HG03432 (cell line): ENCODE data around the gene BICDL1.
"Not testable (repeated sequence)": the region's sequence is repeated elsewhere in the genome, so short reads cannot be mapped to it uniquely, and the experiment has no call there.

Experiments
- ATAC-seq: cut with Tn5 transposase; IDR thresholded peaks from one replicate; pipeline ENCODE4 v1.9.1; 2021; ENCODE audit warnings: mild to moderate bottlenecking, moderate library complexity; ENCODE audit not compliant: unreplicated experiment

The BICDL1 gene, protein sequence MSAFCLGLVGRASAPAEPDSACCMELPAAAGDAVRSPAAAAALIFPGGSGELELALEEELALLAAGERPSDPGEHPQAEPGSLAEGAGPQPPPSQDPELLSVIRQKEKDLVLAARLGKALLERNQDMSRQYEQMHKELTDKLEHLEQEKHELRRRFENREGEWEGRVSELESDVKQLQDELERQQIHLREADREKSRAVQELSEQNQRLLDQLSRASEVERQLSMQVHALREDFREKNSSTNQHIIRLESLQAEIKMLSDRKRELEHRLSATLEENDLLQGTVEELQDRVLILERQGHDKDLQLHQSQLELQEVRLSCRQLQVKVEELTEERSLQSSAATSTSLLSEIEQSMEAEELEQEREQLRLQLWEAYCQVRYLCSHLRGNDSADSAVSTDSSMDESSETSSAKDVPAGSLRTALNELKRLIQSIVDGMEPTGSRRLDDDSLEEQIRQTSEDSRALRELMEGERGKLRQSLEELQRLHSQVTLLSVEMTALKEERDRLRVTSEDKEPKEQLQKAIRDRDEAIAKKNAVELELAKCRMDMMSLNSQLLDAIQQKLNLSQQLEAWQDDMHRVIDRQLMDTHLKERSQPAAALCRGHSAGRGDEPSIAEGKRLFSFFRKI

DNA sequence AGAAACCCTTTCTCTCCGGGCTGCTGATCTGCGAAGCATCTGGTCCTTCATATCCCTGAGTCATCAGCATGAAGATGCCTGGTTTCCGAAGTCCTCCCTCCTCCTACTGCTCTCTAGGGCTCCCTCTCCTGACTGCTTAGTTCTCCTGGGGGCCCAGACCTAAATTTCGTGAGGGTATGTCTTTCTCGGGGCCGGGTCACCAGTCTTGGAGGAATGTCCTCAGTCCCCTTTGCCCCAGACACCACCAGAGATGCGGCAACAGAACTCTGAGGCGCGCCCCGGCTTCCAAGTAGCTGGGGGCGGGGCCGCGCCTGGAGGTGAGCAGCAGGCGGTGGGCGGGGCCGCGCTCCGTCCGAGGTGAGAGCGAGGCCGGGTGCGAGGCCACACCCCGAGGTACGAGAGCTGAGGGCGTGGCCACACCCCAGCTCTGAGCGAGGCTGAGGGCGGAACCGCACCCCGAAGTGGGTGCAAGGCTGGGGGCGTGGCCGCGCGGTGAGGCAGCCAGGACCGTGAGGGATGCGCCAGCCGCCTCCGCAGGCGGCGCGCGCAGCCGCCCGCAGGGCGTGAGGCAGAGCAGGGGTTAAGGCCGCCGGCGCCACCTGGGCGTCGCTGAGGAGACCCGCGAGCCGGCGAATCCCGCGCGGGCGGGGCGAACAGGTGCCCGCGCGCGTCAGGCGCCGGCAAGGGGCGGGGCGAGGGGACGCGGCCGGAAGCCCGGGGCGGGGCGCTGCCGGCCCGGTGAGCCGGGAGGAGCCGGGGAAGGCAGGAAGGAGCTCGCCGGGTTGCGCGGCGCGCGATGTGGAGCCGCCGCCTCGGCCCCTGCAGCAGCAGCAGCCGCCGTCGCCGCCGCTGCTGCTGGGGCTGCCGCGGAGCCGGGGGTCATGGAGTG, at the start of gene BICDL1:
Gene BICDL1 (plus strand): TSS at position 765 of the 889 bp plus-strand sequence. CDS start 633 bp downstream, outside the sequence.
- ATAC-seq: peak; percentile 81

DNA sequence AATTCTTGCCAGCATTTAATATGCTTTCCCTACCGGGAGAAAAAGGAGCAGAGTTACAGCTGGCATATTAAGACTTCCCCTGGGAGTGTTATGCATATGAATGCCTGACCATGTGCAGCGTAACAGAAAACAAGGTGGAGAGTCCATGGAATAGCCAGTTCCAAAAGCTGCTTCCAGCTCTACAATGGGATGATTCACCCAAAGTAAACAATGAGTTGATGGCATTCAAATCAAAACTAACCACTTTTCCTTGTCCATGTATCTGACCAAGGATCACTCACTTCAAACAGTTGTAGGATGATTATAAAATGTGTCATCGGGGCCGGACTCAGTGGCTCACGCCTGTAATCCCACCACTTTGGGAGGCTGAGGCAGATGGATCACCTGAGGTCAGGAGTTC, 48.1 kb upstream of the BICDL1 start:
- ATAC-seq: no peak

GRCh38 chr12:119942386-119942785, 46.6 kb upstream of the BICDL1 start:
- no peak for ATAC-seq

DNA sequence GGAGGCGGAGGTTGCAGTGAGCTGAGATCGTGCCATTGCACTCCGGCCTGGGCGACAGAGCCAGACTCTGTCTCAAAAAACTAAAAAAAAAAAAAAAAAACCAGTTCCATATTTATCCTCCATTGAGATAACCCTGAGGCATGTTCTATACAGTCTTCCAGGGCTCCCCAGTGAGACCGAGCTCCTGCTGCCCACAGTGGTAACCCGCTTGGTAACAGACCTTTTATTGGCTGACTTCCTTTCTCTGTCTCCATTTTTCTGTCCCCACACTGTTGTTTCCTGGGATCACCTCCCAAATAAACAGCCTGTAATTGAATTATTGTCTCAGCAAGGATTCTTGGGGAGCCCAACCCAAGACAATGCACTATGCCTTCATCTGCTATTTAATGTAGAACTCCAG, 42.8 kb upstream of the BICDL1 start:
- ATAC-seq: no peak

- ATAC-seq: no peak
These were observed 39.9 kb upstream of the BICDL1 start for GRCh38 chr12:119949145-119949544.

GRCh38 chr12:119949594-119949993, 39.4 kb upstream of the BICDL1 start:
- no peak for ATAC-seq

- ATAC-seq: no peak
These were observed 33.0 kb upstream of the BICDL1 start for GRCh38 chr12:119956047-119956446.

GRCh38 chr12:119957135-119957534, 31.9 kb upstream of the BICDL1 start:
- ATAC-seq: no peak

DNA sequence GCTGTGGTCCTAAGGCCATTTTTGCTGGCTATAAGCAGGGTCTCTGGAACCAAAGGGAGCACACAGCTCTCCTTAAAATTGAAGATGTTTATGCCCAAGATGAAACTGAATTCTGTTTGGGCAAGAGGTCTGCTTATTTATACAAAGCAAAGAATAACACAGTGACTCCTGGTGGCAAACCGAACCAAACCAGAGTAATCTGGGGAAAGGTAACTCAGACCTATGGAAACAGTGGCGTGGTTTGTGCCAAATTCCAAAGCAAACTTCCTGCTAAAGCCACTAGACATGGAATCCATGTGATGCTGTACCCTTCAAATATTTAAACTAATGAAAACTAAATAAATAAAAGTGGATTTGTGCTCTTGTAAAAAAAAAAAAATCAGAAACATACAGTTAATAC, 29.6 kb upstream of the BICDL1 start:
- no peak for ATAC-seq

DNA sequence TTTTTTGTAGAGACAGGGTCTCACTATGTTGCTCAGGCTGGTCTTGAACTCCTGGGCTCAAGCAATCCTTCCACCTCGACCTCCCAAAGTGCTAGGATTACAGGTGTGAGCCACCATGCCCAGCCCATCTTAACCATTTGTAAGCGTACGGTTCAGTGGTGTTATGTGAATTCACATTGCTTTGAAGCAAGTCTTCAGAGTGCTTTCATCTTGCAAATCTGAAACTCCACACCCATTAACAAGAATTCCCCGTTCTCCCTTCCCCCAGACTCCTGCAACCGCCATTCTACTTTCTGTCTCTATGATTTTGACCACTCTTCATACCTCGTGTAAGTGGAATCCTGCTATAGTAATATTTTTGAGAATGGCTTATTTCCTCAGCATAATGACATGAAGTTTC, 24.9 kb upstream of the BICDL1 start:
- ATAC-seq: no peak

DNA sequence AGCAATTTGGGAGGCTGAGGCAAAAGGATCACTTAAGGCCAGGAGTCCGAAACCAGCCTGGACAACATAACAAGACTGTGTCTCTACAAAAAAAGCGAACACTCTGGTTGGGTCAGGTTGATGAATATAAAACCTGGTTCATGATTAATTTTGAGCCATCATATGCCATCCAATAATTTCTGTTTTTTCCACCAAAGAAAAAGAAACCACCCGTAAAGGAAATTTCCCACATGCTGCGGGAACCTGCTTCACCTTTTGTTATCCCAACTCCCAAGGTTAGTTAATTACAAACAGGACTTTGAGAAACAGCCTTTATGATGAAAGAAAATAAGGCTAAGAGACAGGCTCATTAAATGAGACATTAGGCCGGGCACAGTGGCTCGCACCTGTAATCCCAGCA, 24.1 kb upstream of the BICDL1 start:
- no peak for ATAC-seq

- no peak for ATAC-seq
These were observed 8.8 kb upstream of the BICDL1 start for GRCh38 chr12:119980242-119980641.

GRCh38 chr12:119980702-119981101, 8.3 kb upstream of the BICDL1 start:
- not testable (repeated sequence) for ATAC-seq

DNA sequence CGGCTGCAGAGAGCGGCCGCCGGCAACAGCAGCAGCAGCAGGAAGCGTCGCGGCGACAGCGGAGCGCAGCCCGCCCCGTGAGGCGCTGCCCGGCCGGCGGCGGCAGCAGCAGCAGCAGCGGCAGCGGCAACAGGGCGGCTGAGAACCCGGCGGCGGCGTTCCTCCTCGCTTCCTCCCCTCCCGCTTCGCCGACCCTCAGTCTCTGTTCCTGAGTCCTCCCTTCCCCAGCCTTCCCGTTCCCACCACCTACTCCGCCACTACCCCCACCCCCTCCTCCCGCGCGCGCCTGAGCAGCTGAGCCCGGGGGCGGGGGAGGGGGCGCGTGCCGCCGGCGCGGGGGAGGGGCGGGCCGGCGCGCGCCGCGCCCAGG, 310 bp downstream of the BICDL1 start:
- peak; percentile 37 for ATAC-seq

GRCh38 chr12:119989731-119990381, 820 bp downstream of the BICDL1 start:
- peak; percentile 47 for ATAC-seq

- ATAC-seq: no peak
These were observed 1.4 kb downstream of the BICDL1 start for GRCh38 chr12:119990382-119990874.

DNA sequence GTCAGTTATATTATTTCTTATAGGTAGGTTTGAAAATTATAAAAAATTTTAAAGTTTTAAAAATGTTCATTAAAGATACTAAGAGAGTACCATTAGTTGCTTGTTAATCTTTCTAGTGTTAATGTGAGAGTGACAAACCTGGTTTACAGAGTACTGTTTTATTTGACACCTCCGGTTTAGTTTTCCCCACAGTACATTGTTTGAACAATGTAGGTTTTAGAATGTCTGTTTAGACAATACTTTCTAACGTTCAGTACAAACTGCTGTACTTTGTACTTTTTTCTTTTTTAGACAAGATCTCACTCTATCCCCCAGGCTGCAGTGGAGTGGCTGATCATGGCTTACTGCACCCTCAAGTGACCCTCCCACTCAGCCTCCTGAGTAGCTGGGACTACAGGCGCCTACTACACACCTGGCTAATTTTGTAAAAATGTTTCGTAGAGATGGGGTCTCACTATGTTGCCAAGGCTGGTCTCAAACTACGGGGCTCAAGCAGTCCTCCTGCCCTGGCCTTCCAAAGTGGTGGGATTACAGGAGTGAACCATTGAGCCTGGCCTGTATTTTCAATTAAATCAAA, 3.2 kb downstream of the BICDL1 start:
- no peak for ATAC-seq

DNA sequence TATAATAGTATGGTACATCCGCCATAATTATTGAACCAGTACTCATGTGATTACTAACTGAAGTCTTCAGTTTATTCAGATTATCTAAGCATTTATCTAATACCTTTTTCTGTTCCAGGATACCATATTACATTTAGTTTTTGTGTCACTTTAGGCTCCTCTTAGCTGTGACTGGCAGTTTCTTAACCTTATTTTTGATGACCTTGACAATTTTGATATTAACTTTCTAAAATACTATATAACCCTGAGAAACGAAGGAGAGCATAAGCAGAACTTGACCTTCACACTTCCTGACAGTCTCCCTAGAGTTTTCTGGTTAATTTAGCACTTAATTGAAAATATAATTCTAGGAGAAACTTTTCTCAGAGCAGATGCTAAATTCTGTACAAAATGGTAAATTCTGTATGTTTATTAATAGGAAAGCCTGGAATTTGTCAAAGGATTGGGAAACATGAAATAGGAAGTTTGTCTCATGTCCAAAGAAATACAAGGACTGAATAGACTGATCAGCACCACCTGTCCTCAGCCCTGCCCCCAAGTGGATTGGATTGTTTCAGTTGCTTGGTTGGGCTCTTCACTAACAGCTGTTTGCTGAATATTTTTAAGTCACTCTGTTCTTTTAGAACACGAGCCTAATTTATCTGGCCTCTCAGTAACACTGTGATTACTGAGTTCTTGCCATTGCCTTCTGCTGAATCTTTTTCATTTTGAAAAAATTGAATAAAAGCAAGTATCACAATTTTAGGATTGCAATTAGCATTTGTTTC, 6.0 kb downstream of the BICDL1 start:
- no peak for ATAC-seq

DNA sequence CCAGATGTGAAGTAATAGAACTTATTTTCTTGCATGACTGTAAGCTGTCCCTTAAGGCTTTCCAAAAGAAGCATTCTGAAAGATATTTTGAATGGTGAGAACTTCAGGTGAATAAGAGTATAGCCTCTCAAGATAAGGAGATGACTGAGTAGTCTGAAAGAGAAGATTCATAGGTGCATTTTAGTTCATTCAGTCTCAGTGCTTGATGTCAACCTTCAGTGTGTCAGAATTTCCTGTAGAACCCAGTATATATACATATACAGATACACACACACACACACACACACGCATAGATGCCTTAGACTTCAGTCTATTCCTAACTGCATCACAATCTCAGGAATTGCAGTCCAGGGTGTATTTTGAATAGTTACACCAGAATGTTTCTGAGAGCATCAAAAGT, 7.4 kb downstream of the BICDL1 start:
- no peak for ATAC-seq
